Transverse colon (tissue), 4 donors: ENCODE results near the gene GPR55.

Source experiments
- CTCF ChIP-seq, 5 experiments: fragments of 200-600 bp in 3 of 5; fragments of 450-650 bp in 2 of 5; sonication (generic) in 3 of 5; IDR thresholded peaks; 1 replicate in 2 of 5; 2 replicates in 3 of 5; pipeline ENCODE4 v1.5.1; 2016 to 2017; ENCODE audit warnings: antibody characterized with exemption in 5 of 5, inconsistent platforms in 3 of 5, mild to moderate bottlenecking in 2 of 5, moderate library complexity in 1 of 5
- POLR2A ChIP-seq: fragments of 450-650 bp; IDR thresholded peaks from one replicate; pipeline ENCODE4 v1.6.1; 2016; ENCODE audit warnings: antibody characterized with exemption, mild to moderate bottlenecking, moderate library complexity
- POLR2AphosphoS5 ChIP-seq, 3 donors: sonication (generic); formaldehyde crosslinking; IDR thresholded peaks; one replicate each; pipeline ENCODE4 v1.6.1; 2016; ENCODE audit warnings: antibody characterized with exemption in 3 of 3

DNA sequence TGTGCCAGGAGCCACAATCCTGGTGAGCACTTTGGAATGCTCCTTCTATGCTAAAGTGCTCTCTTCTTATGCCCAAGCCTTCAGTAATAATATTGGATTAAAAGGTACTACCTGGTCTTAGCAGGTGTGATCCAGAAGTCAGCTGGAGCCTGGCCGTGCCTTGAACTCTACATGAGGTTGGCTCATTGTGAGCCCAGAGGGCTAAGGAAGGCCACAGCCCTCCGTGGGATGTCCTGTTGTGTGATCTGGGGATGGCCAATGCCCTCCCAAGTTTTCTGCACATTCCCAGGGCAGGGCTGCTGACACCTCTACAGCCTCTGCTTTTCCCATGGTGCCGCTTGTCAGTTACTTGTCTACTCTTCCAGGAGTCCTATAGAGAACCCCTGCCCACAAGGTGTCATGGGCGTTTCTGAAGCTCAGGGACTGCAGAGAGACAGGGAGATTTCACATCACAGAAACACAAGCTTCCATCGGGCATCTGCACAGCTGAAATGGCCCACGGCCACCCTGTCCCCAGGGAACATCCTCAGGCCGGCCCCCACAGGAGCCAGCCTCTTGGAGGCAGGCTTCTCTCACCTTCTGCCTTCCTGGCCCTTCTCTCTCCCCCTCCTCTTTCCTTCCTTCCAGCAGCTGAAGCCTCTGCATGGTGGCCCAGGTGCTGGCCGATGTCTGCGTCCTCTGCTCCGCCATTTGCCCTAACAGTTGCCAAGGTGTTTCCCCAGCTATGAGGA lies 27.3 kb upstream of the GPR55 start:
- TF ChIP-seq CTCF (IDR thresholded peaks at IDR 0.05) (no peak), POLR2AphosphoS5 (IDR thresholded peaks at IDR 0.05) (no peak), POLR2A (no peak)
